Erythroblast (primary cell): ENCODE results near the gene PLEKHG3.

ENCODE experiments used
- DNase-seq, 2 experiments: peaks; one replicate each; lab custom pipeline; 2025; lab: John Stamatoyannopoulos, UW
- GATA1 ChIP-seq: IDR thresholded peaks from 2 replicates; pipeline ENCODE4 v1.6.1; 2011; ENCODE audit warnings: low read depth, mild to moderate bottlenecking, control low read depth, low read length, moderate library complexity
- POLR2A ChIP-seq: IDR thresholded peaks from 2 replicates; pipeline ENCODE4 v1.6.1; 2011; ENCODE audit warnings: mild to moderate bottlenecking, low read length

Gene PLEKHG3

GRCh38 chr14:64767215-64767964, 63.2 kb downstream of the PLEKHG3 start:
- no peak for DNase-seq
- TF ChIP-seq POLR2A = no peak
- TF ChIP-seq GATA1 = no peak

GRCh38 chr14:64768401-64769095, 64.3 kb downstream of the PLEKHG3 start:
- no peak for DNase-seq
- TF ChIP-seq GATA1 (no peak), POLR2A (no peak)

- DNase-seq = no peak
- TF ChIP-seq GATA1 (no peak), POLR2A (no peak)
These were observed 65.1 kb downstream of the PLEKHG3 start for GRCh38 chr14:64769096-64770020.

GRCh38 chr14:64770751-64771150, 66.5 kb downstream of the PLEKHG3 start:
- no peak for DNase-seq
- no peak for TF ChIP-seq GATA1
- TF ChIP-seq POLR2A = no peak

GRCh38 chr14:64771161-64771560, 66.9 kb downstream of the PLEKHG3 start:
- no peak for DNase-seq
- TF ChIP-seq GATA1 = no peak
- TF ChIP-seq POLR2A = no peak

- DNase-seq = no peak
- TF ChIP-seq POLR2A (no peak), GATA1 (no peak)
These were observed 68.2 kb downstream of the PLEKHG3 start for GRCh38 chr14:64772397-64772950.

- DNase-seq = no peak
- TF ChIP-seq POLR2A = no peak
- TF ChIP-seq GATA1 = no peak
These were observed 68.8 kb downstream of the PLEKHG3 start for GRCh38 chr14:64773046-64773445.

- TF ChIP-seq POLR2A = no peak
- TF ChIP-seq GATA1 = no peak
- no peak for DNase-seq
These were observed 69.4 kb downstream of the PLEKHG3 start for GRCh38 chr14:64773577-64773976.

- no peak for DNase-seq
- no peak for TF ChIP-seq GATA1
- TF ChIP-seq POLR2A = no peak
These were observed 70.0 kb downstream of the PLEKHG3 start for GRCh38 chr14:64774272-64774671.

- TF ChIP-seq GATA1 (no peak), POLR2A (no peak)
- DNase-seq = peak; percentile 46 to 70
These were observed 71.0 kb downstream of the PLEKHG3 start for GRCh38 chr14:64775081-64775777.

- DNase-seq = no peak
- no peak for TF ChIP-seq GATA1
- TF ChIP-seq POLR2A = no peak
These were observed 73.2 kb downstream of the PLEKHG3 start for GRCh38 chr14:64777461-64777860.

GRCh38 chr14:64778104-64778754, 74.0 kb downstream of the PLEKHG3 start:
- DNase-seq = no peak
- TF ChIP-seq POLR2A = no peak
- TF ChIP-seq GATA1 = no peak
